UCSD-AML1 (cell line): ENCODE results near the gene SNAI3.

Experiments used
- DNase-seq: peaks from one replicate; lab custom pipeline; 2025; ENCODE audit not compliant: unreplicated experiment; lab: John Stamatoyannopoulos, UW

SNAI3 gene

GRCh38 chr16:88651989-88652761 lies 34.1 kb downstream of the SNAI3 start:
- DNase-seq, result no peak

- peak; percentile 81 for DNase-seq
Measured at GRCh38 chr16:88651276-88651988, 34.9 kb downstream of the SNAI3 start.

- peak; percentile 86 for DNase-seq
Measured at GRCh38 chr16:88650749-88651275, 35.5 kb downstream of the SNAI3 start, which contains the start of gene CYBA. CYBA (minus strand) TSS chr16:88651053; CDS start chr16:88651013, 40 bp downstream.

- peak; percentile 65 for DNase-seq
Measured at GRCh38 chr16:88649924-88650748, 36.2 kb downstream of the SNAI3 start.

DNA sequence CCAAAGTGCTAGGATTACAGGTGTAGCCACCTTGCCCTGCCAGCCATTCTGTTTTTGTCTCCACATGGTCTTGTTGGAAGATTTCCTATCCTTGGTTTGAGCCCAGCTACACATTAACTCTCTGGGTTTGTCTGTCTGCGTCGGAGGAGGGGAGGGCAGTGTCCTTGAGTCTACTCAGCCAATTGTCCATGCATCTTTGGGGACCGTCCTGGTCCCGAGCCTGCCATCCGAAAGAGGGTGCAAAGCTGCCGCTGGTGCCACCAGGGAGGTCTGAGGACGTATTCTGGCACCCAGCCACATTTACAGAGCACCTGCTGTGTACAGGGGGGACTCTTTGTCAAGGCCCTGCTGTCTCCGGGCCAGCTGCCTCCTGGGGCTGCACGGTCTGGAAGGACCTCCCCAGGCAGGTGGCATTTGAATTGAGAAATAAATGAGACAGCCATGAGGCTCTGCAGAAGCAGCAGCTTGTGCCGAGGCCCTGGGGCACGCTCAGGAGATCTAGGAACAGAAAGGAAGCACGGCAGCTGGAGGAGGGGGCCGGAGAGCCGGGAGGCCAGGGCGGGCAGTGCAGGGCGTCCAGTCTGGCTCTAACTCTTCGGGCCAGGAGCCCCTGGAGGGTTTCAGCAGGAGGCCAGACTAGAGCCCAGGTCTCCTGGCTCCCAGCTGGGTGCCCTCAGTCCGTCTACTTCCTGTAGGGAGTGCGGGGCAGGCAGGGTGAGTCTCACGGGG lies 36.9 kb downstream of the SNAI3 start:
- DNase-seq, result no peak

DNA sequence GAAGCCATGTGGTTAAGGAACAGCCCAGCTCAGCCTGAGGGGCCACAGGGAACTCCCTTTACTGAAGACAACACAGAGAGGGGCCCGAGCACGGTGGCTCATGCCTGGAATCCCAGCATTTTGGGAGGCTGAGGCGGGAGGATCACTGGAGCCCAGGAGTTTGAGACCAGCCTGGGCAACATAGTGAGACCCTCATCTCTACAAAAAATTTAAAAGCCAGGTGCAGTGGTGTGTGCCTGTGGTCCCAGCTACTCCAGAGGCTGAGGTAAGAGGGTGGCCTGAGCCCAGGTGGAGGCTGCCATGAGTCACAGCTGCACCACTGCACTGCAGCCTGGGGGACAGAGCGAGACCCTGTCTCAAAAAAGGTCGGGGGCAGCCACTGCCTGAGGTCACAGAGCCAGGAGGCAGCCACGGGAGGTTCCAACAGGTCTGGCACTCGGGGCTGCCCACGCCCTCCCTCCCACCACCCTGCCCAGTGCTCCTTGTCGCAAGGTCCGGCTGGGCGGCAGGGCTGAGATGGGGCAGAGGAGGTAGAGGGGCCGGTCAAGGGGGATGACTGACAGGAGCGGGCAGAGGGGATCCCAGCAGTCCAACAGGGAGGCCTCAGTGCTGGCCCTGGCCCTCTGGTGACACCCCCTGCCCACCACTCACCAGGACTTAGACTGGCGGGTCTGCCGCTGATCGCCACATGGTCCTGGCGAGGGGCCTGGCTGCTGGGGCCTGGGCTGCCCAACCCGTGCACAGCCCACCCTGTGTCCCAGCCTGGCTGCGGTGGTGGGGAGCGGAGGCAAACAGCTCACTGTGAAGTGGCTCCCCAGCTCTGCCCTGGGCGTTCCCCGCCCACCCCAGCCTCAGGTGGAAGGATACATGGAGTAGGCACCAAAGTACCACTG lies 38.9 kb downstream of the SNAI3 start:
- DNase-seq, result no peak

- no peak for DNase-seq
Measured at GRCh38 chr16:88646345-88647034, 39.8 kb downstream of the SNAI3 start.

- DNase-seq, result no peak
Measured at GRCh38 chr16:88645941-88646340, 40.4 kb downstream of the SNAI3 start.

GRCh38 chr16:88645455-88645854 lies 40.9 kb downstream of the SNAI3 start:
- DNase-seq, result no peak

- DNase-seq, result no peak
Measured at GRCh38 chr16:88643644-88643932, 42.7 kb downstream of the SNAI3 start.

DNA sequence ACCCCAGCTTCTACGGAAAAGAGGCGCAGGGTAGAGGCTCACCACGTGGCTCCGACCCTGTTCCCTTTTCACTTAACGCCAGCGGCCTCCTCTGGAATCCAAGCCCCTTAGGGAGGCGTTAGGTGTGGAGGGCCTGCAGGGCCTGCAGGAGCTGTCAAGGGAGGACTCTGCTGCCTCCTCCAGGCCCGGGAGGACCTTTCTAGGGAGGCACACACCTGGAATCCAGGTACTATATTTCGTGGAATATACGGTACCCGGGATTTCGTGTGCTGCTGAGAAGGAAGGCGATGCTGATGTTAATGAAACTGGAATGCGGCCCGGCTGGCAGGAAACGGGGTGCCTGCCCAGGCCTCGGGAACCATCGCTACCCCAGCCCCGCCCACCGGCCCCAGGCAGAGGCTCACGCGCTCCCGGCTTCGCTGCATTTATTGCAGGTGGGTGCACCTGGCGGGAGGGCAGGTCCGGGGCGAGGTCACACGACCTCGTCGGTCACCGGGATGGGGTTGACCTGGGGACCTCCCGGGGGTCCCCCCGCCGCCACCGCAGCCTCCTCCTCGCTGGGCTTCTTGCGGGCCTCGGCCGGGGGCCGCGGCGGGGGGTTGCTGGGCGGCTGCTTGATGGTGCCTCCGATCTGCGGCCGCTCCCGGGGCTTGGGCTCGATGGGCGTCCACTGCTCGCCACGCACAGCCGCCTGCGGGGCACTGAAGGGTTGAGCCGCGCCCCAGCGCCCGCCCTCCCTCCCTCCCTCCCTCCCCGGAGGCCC lies 43.2 kb downstream of the SNAI3 start:
- no peak for DNase-seq

- DNase-seq, result no peak
Measured at GRCh38 chr16:88640498-88641247, 45.6 kb downstream of the SNAI3 start.

DNA sequence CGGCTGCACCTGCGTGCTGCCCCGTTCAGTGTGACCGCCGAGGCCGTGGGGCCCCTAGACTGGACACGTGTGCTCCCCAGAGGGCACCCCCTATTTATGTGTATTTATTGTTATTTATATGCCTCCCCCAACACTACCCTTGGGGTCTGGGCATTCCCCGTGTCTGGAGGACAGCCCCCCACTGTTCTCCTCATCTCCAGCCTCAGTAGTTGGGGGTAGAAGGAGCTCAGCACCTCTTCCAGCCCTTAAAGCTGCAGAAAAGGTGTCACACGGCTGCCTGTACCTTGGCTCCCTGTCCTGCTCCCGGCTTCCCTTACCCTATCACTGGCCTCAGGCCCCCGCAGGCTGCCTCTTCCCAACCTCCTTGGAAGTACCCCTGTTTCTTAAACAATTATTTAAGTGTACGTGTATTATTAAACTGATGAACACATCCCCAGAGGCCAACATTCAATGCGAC lies 46.2 kb downstream of the SNAI3 start:
- DNase-seq, result no peak

DNA sequence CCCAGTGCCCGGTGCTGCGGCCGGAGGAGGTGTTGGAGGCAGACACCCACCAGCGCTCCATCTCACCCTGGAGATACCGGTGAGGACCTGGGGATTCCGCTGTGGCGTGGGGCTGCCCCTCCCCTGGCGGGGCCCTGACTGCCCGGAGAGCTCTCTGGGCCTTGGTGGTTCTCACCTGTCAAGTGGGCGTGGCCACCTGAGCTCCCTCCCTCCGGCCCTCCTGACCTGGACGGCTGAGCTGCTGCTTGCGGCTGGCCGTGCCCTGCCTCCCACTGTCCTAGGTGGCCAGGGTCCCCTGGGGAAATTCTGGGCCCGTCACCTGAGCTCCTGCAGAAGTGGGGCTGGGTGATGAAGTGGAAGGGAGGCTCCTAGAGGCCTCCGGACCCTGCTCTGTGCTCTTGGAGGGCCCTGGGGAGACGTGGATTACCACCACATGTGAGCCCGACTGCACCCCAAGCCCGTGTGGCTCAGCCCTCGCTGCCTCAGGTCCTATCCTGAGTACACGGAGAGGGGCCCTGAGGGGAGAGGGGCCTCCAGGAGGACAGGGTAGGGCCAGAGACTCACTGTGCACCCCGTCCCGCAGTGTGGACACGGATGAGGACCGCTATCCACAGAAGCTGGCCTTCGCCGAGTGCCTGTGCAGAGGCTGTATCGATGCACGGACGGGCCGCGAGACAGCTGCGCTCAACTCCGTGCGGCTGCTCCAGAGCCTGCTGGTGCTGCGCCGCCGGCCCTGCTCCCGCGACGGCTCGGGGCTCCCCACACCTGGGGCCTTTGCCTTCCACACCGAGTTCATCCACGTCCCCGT lies 46.9 kb downstream of the SNAI3 start:
- no peak for DNase-seq

DNA sequence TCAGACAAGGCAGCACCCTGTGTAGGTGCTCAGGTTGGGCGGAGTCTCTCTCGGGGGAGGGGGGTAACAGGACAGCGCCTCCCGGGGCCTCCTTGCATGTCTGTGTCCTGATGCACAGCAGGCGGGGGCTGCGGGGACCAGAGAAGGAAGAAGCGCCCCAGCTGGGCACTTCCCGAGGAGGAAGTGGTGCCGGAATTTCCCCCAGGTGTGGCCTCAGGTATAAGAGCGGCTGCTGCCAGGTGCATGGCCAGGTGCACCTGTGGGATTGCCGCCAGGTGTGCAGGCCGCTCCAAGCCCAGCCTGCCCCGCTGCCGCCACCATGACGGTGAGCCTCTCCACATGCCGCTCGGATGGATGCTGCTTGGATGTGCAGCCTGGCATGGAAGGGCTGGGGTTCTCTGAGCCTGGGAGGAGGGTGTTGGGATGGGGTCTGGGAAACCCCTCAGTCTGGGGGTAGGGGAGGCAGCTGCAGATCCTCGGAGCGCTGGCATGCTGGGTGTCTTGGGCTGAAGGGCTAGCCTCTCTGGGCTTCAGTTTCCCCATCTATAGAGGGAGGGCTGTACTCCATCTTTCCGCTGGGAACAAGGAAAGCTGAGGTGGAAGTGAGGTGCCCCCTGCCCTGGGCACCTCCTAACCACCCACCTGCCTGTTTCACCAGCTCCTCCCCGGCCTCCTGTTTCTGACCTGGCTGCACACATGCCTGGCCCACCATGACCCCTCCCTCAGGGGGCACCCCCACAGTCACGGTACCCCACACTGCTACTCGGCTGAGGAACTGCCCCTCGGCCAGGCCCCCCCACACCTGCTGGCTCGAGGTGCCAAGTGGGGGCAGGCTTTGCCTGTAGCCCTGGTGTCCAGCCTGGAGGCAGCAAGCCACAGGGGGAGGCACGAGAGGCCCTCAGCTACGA lies 47.7 kb downstream of the SNAI3 start, which contains the start of gene IL17C:
IL17C (plus strand) TSS at position 250 of the 908 bp plus-strand sequence; CDS start at position 320, 70 bp downstream.
- no peak for DNase-seq
